SK-N-SH (cell line): ENCODE results near the gene DCLK1.

ENCODE experiments used
- CTCF ChIP-seq: fragments of 200-600 bp; sonication (generic); IDR thresholded peaks from 2 replicates; pipeline ENCODE4 v1.6.1; 2017; ENCODE audit warnings: antibody characterized with exemption, mild to moderate bottlenecking, moderate library complexity
- EP300 ChIP-seq, 2 experiments: IDR thresholded peaks; 2 replicates each; pipeline versions ENCODE4 v1.4.0 to v1.6.1; 2012; ENCODE audit warnings: borderline replicate concordance in 1 of 2, low read depth in 1 of 2, low read length in 1 of 2
- JUND ChIP-seq: IDR thresholded peaks from 2 replicates; pipeline ENCODE4 v1.4.0; 2012
- POLR2AphosphoS5 ChIP-seq: IDR thresholded peaks from 2 replicates; pipeline ENCODE4 v1.6.1; 2012; ENCODE audit warnings: low read depth, low read length
- RCOR1 ChIP-seq: fragments of 150-350 bp; IDR thresholded peaks from 2 replicates; pipeline ENCODE4 v1.6.1; 2017; ENCODE audit warnings: antibody characterized with exemption, low read length
- REST ChIP-seq: IDR thresholded peaks from 2 replicates; pipeline ENCODE4 v1.6.1; 2012; ENCODE audit warnings: mild to moderate bottlenecking, low read depth, low read length, moderate library complexity
- SMC3 ChIP-seq: IDR thresholded peaks from 2 replicates; pipeline ENCODE4 v1.6.1; 2012; ENCODE audit warnings: low read depth, low read length, improper control_type of control experiment
- TAF1 ChIP-seq: IDR thresholded peaks from 2 replicates; pipeline ENCODE4 v1.6.1; 2012; ENCODE audit warnings: low read depth, mild to moderate bottlenecking, low read length, moderate library complexity, borderline replicate concordance
- TF ChIP-seq, protein P1 (sequence below): fragments of 150-350 bp; IDR thresholded peaks from 2 replicates; pipeline ENCODE4 v1.6.1; 2017; ENCODE audit warnings: antibody characterized with exemption, low read length, low read depth, borderline replicate concordance
- TF ChIP-seq, protein P2 (sequence below): IDR thresholded peaks from 2 replicates; pipeline ENCODE4 v1.4.0; 2012; ENCODE audit warnings: low read depth

GRCh38 chr13:36105726-36106125 is 25.5 kb downstream of the DCLK1 start:
- TF ChIP-seq CTCF (no peak), EP300 (IDR thresholded peaks at IDR 0.05; ENCODE audit: borderline replicate concordance in 1 of 2, low read depth in 1 of 2, low read length in 1 of 2) (no peak), JUND (no peak), TAF1 (no peak), RCOR1 (no peak), SMC3 (no peak), POLR2AphosphoS5 (no peak), REST (no peak)
- TF ChIP-seq, protein P1, sequence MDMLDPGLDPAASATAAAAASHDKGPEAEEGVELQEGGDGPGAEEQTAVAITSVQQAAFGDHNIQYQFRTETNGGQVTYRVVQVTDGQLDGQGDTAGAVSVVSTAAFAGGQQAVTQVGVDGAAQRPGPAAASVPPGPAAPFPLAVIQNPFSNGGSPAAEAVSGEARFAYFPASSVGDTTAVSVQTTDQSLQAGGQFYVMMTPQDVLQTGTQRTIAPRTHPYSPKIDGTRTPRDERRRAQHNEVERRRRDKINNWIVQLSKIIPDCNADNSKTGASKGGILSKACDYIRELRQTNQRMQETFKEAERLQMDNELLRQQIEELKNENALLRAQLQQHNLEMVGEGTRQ, result no peak
- TF ChIP-seq, protein P2, sequence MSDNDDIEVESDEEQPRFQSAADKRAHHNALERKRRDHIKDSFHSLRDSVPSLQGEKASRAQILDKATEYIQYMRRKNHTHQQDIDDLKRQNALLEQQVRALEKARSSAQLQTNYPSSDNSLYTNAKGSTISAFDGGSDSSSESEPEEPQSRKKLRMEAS, result no peak
